Endothelial cell of umbilical vein (primary cell): Measurements from ENCODE around the gene TSNAXIP1. TPM values are rescaled to one million over a fixed set of nuclear protein-coding genes. Genes with fewer than 3 reads are reported as not detected.

Source experiments
- BruUV-seq: library from RNA; stranded (reverse); fragments of 400-500 nt; replicated peaks from 2 replicates; lab custom pipeline; 2021; lab: Mats Ljungman, UMichigan
- CTCF ChIA-PET: fragments of 300-600, 350-600 bp; sonication (Branson Sonifier 250); formaldehyde crosslinking; loops from one replicate; lab custom pipeline; 2021; ENCODE audit warnings: antibody characterized with exemption, inconsistent platforms; lab: Charles Lee
- POLR2A ChIA-PET: fragments of 300-600, 350-600 bp; sonication (Branson Sonifier 250); formaldehyde crosslinking; loops from one replicate; lab custom pipeline; 2021; ENCODE audit warnings: antibody characterized with exemption, inconsistent platforms; lab: Charles Lee
- DNase-seq: peaks from one replicate; pipeline ENCODE4 v3.0.0-alpha.2; 2011; ENCODE audit warnings: low read depth, low spot score
- FAIRE-seq: peaks from 2 replicates; lab custom pipeline; 2011; peaks lifted over from hg19 to GRCh38; lab: Jason Lieb, UNC
- H2AFZ ChIP-seq: 2 replicates; pipeline ENCODE4 v1.6.0; 2012; ENCODE audit warnings: low read depth, low read length, control low read depth, inconsistent platforms
- H3K27ac ChIP-seq: 2 replicates; pipeline ENCODE4 v1.5.1; 2011; ENCODE audit warnings: low read depth, mild to moderate bottlenecking, control low read depth, low read length, moderate library complexity; ENCODE audit not compliant: insufficient read depth
- H3K27me3 ChIP-seq, 2 experiments: 2 replicates each; pipeline versions ENCODE4 v1.6.0 to v1.6.1; 2011; ENCODE audit warnings: low read length in 2 of 2, mixed read lengths in 1 of 2; ENCODE audit not compliant: control insufficient read depth in 2 of 2, insufficient read depth in 2 of 2
- H3K36me3 ChIP-seq, 2 experiments: 2 replicates in 1 of 2; 3 replicates in 1 of 2; pipeline ENCODE4 v1.5.1; 2011; ENCODE audit warnings: low read length in 2 of 2, mild to moderate bottlenecking in 1 of 2, moderate library complexity in 1 of 2; ENCODE audit not compliant: control insufficient read depth in 2 of 2, insufficient read depth in 2 of 2; ENCODE audit errors: extremely low read depth in 1 of 2
- H3K4me1 ChIP-seq: 3 replicates; pipeline ENCODE4 v1.5.1; 2011; ENCODE audit warnings: mild to moderate bottlenecking, low read length; ENCODE audit not compliant: control insufficient read depth, insufficient read depth; ENCODE audit errors: extremely low read depth
- H3K4me2 ChIP-seq: 2 replicates; pipeline ENCODE4 v1.6.1; 2011; ENCODE audit warnings: low read length, control low read depth, mixed read lengths; ENCODE audit not compliant: insufficient read depth
- H3K4me3 ChIP-seq, 3 experiments: fragments of 200-600 bp in 1 of 3; sonication (generic), shearing (Covaris generic) in 1 of 3; replicated peaks in 1 of 3; 2 replicates each; pipeline ENCODE4 v1.5.1; 2011 to 2016; ENCODE audit warnings: control low read depth in 3 of 3, low read length in 3 of 3, mild to moderate bottlenecking in 2 of 3, inconsistent platforms in 1 of 3, low read depth in 1 of 3, moderate library complexity in 1 of 3; ENCODE audit not compliant: insufficient read depth in 1 of 3
- H3K79me2 ChIP-seq: 2 replicates; pipeline ENCODE4 v1.6.0; 2012; ENCODE audit warnings: low read length, inconsistent platforms; ENCODE audit not compliant: control insufficient read depth, insufficient read depth
- H3K9ac ChIP-seq: replicated peaks from 2 replicates; pipeline ENCODE3; 2011; ENCODE audit warnings: low read length, control low read depth; ENCODE audit not compliant: insufficient read depth; ENCODE audit errors: extremely low read depth
- H3K9me1 ChIP-seq: replicated peaks from 3 replicates; pipeline ENCODE4 v1.6.0; 2011; ENCODE audit warnings: mild to moderate bottlenecking, low read length; ENCODE audit not compliant: control insufficient read depth, insufficient read depth; ENCODE audit errors: extremely low read depth
- H3K9me3 ChIP-seq: replicated peaks from 2 replicates; pipeline ENCODE4 v1.5.1; 2012; ENCODE audit warnings: low read length, inconsistent platforms; ENCODE audit not compliant: control insufficient read depth, insufficient read depth
- H4K20me1 ChIP-seq: replicated peaks from 2 replicates; pipeline ENCODE3; 2011; ENCODE audit warnings: mild to moderate bottlenecking, low read length; ENCODE audit not compliant: control insufficient read depth, insufficient read depth; ENCODE audit errors: extremely low read depth
- EZH2 ChIP-seq: IDR thresholded peaks from 2 replicates; pipeline ENCODE4 v1.6.1; 2012; ENCODE audit warnings: borderline replicate concordance, low read depth, mild to moderate bottlenecking, moderate library complexity, low read length, inconsistent platforms; ENCODE audit not compliant: severe bottlenecking
- FOS ChIP-seq: IDR thresholded peaks from 2 replicates; pipeline ENCODE4 v1.6.1; 2011; ENCODE audit warnings: mild to moderate bottlenecking, low read length, moderate library complexity, borderline replicate concordance; ENCODE audit not compliant: insufficient read depth
- GATA2 ChIP-seq: IDR thresholded peaks from 2 replicates; pipeline ENCODE4 v1.7.0; 2011; ENCODE audit warnings: low read depth, mild to moderate bottlenecking, moderate library complexity, mixed read lengths, low read length; ENCODE audit not compliant: insufficient read length, insufficient read depth
- JUN ChIP-seq: IDR thresholded peaks from 2 replicates; pipeline ENCODE4 v1.6.1; 2011; ENCODE audit warnings: borderline replicate concordance, low read depth; ENCODE audit not compliant: insufficient read length, insufficient read depth
- MYC ChIP-seq: IDR thresholded peaks from one replicate; pipeline ENCODE4 v1.6.1; 2011; ENCODE audit warnings: mild to moderate bottlenecking, low read depth, low read length
- POLR2A ChIP-seq: IDR thresholded peaks from 2 replicates; pipeline ENCODE4 v1.6.1; 2012; ENCODE audit warnings: low read depth, mild to moderate bottlenecking, control low read depth, low read length
- POLR2AphosphoS5 ChIP-seq: IDR thresholded peaks from 2 replicates; pipeline ENCODE4 v1.6.1; 2012; ENCODE audit warnings: low read depth, mild to moderate bottlenecking, control low read depth, low read length, moderate library complexity; ENCODE audit not compliant: insufficient read depth
- dilution Hi-C: fragments of 300-500 bp; cut with MboI; formaldehyde crosslinking; loops from one replicate; pipeline ENCODE4 v1.15.0; 2019; ENCODE audit warnings: low sequenced_read_pairs; ENCODE audit not compliant: extremely low pct_ligation_motif_present
- intact Hi-C: fragments of 100-400 bp; cut with micrococcal nuclease; formaldehyde crosslinking; loops from one replicate; pipeline ENCODE4 v1.10.0; 2022
- polyA plus RNA-seq, 4 experiments: library from polyadenylated mRNA; depleted of rRNA in 3 of 4; stranded (reverse) in 3 of 4; unstranded in 1 of 4; fragments of >200 nt; gene quantifications; 2 replicates each; pipeline versions ENCODE4 v1.2.1 to v1.2.3, GENCODE V29; 2011 to 2012; ENCODE audit warnings: missing spikeins in 1 of 4
- total RNA-seq: library from RNA; stranded (reverse); gene quantifications from 2 replicates; pipeline ENCODE4 v1.2.3, GENCODE V29; 2021
- TF ChIP-seq, protein P1 (sequence below), 2 donors: IDR thresholded peaks; 1 replicate in 1 of 2; 2 replicates in 1 of 2; pipeline ENCODE4 v1.5.1; 2011; ENCODE audit warnings: low read length in 2 of 2, mild to moderate bottlenecking in 2 of 2, moderate library complexity in 2 of 2, control low read depth in 1 of 2, inconsistent platforms in 1 of 2, low read depth in 1 of 2; ENCODE audit not compliant: insufficient read depth in 1 of 2; ENCODE audit errors: extremely low read depth in 1 of 2

TSNAXIP1 gene
- total and polyA plus RNA-seq, 2 donors (not counting 3 experiments of a cell fraction or from before 2014, with no cell fraction given), result 0.95 to 1.2 TPM

DNA sequence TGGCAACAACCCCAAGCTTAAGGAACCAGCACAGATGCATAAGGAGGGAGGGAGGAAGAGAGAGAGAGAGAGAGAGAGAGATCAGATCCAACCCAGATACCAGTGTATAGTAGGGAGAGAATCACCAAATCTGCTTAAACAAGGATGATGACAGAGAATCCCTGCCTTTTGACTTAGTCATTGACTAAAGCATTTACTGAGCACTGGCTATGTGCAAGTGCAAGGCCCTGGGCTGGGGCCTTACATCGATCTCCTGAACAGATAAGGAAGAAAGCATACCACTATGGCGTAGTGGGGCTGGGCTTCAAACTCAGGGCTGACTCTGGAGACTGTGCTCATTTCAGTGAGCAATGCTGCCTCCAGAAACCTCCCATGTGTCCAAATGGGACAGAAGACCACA lies 15.8 kb downstream of the TSNAXIP1 start:
- H3K9me3 ChIP-seq, result no peaks in the 10 kb centered on the region
- no peak overlapping the region for H2AFZ ChIP-seq
- H3K4me2 ChIP-seq, result no peak overlapping the region
- ChIA-PET POLR2A (no interaction called here), CTCF (no interaction called here)
- H3K36me3 ChIP-seq, result peaks cover 0 to 6% of the 10 kb centered on the region in 2 experiments
- TF ChIP-seq POLR2AphosphoS5 (no peak), POLR2A (no peak)
- no peaks in the 10 kb centered on the region for H4K20me1 ChIP-seq
- H3K4me1 ChIP-seq, result no peaks in the 10 kb centered on the region
- no peak overlapping the region for H3K27ac ChIP-seq
- H3K9ac ChIP-seq, result no peak overlapping the region
- intact Hi-C loops (no loop called here), dilution Hi-C loops (no loop called here)
- H3K4me3 ChIP-seq, result no peak overlapping the region
- BruUV-seq, result no TSS peak
- no peaks in the 10 kb centered on the region for H3K27me3 ChIP-seq
- no peaks in the 10 kb centered on the region for H3K79me2 ChIP-seq
- no peak for DNase-seq
- H3K9me1 ChIP-seq, result no peaks in the 10 kb centered on the region
- FAIRE-seq, result no peak

DNA sequence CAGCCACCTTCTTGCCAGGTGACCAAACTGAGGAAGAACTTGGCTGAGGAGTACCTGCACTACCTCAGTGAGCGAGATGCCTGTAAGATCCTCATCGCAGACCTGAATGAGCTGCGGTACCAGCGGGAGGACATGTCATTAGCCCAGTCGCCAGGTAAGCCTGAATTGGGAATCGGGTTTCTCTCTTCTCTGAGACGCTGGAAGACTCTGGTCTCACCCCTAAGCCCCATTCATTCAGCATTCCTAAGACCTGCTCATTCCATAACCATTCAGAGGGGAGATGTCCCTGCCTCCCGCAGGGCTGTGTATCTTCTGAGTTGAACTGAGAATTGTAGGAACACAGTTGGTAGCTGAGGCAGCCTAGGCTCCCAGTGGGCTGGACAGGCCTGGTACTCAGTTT lies 18.4 kb downstream of the TSNAXIP1 start:
- TF ChIP-seq, protein P1, sequence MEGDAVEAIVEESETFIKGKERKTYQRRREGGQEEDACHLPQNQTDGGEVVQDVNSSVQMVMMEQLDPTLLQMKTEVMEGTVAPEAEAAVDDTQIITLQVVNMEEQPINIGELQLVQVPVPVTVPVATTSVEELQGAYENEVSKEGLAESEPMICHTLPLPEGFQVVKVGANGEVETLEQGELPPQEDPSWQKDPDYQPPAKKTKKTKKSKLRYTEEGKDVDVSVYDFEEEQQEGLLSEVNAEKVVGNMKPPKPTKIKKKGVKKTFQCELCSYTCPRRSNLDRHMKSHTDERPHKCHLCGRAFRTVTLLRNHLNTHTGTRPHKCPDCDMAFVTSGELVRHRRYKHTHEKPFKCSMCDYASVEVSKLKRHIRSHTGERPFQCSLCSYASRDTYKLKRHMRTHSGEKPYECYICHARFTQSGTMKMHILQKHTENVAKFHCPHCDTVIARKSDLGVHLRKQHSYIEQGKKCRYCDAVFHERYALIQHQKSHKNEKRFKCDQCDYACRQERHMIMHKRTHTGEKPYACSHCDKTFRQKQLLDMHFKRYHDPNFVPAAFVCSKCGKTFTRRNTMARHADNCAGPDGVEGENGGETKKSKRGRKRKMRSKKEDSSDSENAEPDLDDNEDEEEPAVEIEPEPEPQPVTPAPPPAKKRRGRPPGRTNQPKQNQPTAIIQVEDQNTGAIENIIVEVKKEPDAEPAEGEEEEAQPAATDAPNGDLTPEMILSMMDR (IDR thresholded peaks at IDR 0.05; ENCODE audit: extremely low read depth in 1 of 2, insufficient read depth in 1 of 2, low read depth in 1 of 2, low read length in 2 of 2), result no peak
- TF ChIP-seq GATA2 (no peak), MYC (no peak), EZH2 (no peak), POLR2A (no peak), JUN (no peak), FOS (no peak)
- H3K9ac ChIP-seq, result no peak overlapping the region
- H3K27me3 ChIP-seq, result no peaks in the 10 kb centered on the region
- no peaks in the 10 kb centered on the region for H3K9me3 ChIP-seq
- H3K4me3 ChIP-seq, result no peak overlapping the region
- POLR2A ChIA-PET, result no interaction called here
- H3K27ac ChIP-seq, result no peak overlapping the region
- no peak for DNase-seq
- CTCF ChIA-PET, result interaction anchor here (3.9 kb wide), 1 partner anchor 9 kb away, joined by 31 read pairs; no protein-coding TSS in a partner anchor
- H4K20me1 ChIP-seq, result no peaks in the 10 kb centered on the region
- dilution Hi-C loops, result no loop called here
- BruUV-seq, result no TSS peak
- no peaks in the 10 kb centered on the region for H3K4me1 ChIP-seq
- H3K4me2 ChIP-seq, result no peak overlapping the region
- H3K79me2 ChIP-seq, result no peaks in the 10 kb centered on the region
- H2AFZ ChIP-seq, result no peak overlapping the region
- peaks cover 0 to 19% of the 10 kb centered on the region in 2 experiments for H3K36me3 ChIP-seq
- H3K9me1 ChIP-seq, result no peaks in the 10 kb centered on the region
- intact Hi-C loops, result no loop called here
- FAIRE-seq, result no peak
